GM19468 (cell line): ENCODE data around the gene TRPM3.

ENCODE experiments used
- ATAC-seq: cut with Tn5 transposase; IDR thresholded peaks from one replicate; pipeline ENCODE4 v1.9.1; 2021; ENCODE audit warnings: mild to moderate bottlenecking, moderate library complexity, moderate number of reproducible peaks; ENCODE audit not compliant: unreplicated experiment; ENCODE audit errors: extremely low read depth

The TRPM3 gene

DNA sequence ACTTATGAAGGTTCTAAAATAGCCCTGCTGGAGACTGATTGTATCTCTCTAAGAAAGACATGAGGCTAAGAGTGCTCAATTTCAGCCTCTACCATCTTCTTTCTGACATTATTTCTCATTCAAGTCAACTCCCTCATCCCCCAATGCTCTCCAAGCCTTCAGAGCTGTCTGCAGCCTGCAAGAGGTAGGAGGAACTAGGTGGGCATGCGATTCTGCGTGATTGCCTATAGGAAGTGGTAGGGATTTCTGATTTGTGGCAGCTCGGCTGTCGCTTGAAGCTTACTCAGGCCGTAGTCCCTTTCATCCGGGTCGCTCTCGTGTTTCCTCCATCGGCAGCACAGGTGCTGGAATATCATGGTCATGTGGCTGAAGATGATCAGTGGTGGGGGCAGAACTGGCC is 568.9 kb downstream of the TRPM3 start:
- no peak for ATAC-seq

DNA sequence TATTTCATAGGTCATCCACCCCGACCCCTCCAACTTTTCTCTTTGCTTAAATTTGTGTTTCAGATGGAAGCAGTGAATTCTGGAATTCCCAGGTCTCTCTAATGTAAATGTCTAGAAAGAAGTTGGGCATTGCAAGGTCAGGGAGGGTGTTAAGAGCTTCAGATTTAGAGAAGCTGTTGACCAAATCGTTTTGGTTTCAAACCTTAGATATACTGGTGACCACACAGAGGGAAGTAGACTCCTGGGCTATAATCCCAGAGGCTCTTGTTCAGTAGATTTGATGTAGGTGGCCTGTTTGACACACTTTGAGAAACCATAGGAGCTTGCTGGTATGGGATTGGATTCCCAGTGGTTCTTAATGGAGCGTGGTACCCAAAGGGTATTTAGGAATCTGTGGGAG is 569.6 kb downstream of the TRPM3 start:
- ATAC-seq, result no peak

DNA sequence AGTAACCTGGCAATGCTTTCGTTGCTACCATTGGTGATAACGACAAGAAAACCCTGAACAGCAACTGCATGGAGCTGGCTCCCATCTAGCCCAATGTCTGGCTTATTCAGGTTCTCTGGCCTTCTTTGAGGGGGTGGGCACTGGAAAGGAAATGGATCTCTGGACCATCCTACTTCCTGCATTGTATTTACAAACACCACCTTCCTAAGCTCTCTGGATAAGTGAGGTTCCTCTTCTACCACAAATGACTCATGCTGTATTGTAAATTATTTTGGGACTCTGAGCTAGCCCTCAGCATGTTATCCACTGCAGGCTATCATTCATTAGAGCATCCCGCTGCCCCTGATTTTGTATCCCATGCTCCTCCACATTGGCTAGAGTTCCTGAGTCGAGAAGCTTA is 570.0 kb downstream of the TRPM3 start:
- no peak for ATAC-seq

DNA sequence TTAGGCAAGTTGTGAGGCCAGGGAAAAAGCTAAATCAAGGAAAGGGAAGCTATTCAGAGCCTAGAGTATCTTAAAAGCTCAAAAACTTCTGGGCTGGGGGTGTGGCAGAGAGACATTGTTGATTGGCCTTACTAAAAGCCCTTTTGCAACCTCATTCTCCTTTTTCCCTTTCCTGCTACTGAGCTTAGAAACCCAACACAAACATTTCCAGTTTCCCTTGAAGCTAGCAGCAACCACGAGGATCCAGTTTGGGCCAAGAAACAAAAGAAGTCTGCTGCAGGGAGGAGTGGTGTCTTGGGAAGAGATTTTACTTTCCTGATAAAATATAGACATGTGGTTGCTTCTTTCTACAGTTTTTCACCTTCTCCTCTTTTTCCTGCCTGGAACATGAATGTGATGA is 571.5 kb downstream of the TRPM3 start:
- ATAC-seq, result no peak

DNA sequence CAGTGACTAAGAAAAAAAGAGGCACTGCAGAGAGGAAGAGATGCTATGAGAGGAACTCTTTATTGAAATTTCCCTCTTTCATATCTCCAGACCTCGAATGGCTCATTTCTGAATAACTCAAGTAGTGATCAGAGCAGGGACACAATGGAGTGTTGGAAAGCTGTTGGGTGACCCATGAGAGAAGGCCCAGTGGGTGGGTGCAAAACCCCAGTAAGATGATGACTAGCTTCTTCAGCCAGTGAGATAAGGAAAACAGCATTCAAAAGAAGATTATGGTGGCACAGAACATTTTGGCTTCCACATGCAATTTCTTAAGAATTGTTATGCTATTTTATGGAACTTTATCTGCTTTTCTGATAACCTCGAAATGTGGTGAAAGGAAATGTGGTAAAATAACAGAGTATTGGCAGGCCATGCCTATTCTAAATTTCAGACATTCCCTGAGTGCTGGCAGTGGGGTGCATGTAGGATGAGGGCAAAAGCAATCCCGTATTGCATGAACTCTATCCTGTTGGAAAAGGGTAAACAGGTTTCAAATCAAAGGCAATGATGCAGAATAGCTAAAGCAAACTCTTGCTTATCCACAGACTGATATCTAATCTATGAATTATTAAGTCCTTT is 579.0 kb downstream of the TRPM3 start:
- no peak for ATAC-seq

DNA sequence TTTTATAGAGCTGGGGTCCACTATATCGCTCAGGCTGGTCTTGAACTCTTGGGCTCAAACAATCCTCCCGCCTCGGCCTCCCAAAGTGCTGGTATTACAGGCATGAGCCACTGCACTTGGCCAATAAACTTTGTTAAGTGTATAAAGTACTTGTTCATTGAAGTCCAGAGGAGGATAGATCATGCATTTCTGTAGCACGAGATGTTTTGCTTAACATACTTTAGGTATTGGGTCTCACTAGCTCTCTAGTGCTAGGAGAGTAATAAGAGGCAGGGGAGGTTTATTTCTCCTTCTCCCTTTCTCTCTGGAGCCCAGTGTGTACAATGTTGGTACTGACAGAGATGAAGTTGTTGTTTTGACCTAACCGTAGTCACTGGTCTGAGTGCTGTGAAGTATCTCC is 581.4 kb downstream of the TRPM3 start:
- no peak for ATAC-seq

DNA sequence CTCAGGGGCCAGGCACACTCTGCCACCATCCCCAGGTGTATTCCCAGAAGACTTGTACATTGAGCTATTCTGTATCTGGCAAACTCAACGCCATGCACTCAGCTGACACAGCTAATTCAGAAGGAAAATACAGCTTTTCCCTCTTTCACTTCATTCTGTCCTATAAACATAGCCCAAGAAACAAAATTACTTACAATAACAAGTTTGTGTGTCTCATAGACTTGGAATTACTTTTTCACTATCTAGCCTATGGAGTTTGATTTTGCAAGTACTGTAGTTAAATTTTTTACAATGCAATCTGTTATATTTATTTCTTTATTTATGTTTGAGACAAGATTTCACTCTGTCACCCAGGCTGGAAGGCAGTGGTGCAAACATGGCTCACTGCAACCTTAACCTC is 581.9 kb downstream of the TRPM3 start:
- no peak for ATAC-seq

DNA sequence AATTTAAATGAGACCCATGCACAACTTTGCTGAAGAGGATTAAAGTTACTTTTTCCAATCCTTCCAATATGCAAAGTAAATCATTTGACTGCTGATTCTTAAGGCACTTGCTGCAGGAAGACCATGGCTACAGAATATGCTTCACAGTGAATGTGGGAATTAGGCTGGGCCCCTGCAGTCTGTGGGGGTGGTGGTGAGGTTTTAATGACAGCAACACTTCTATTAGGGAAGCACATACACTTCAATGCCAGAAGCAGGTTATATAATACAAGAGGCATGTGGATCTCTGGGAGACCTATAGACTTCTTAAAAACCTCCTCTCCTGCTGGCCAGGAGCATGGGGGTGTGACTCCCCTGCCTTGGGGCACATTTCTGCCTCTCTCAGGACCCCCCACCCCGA is 582.4 kb downstream of the TRPM3 start:
- ATAC-seq, result no peak

DNA sequence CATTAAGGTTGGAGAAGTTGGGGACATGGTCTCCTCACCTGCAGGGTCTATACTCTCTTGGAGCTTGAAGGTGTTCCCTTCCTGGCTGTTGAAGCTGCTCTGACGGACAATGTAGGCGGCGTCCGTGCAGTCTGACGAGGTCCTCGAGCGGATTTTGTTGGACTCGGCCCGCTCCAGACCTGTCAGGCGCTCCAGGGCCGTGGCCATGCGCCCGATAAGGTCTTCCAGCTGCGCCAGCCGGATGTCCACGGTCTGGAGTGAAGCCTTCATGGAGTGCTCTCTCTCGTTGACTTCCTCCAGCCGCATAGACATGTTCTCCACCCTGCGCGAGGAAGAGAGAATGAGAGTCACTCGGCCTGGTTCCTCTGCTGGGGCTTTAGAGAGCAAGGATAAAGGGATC is 584.3 kb downstream of the TRPM3 start:
- no peak for ATAC-seq

DNA sequence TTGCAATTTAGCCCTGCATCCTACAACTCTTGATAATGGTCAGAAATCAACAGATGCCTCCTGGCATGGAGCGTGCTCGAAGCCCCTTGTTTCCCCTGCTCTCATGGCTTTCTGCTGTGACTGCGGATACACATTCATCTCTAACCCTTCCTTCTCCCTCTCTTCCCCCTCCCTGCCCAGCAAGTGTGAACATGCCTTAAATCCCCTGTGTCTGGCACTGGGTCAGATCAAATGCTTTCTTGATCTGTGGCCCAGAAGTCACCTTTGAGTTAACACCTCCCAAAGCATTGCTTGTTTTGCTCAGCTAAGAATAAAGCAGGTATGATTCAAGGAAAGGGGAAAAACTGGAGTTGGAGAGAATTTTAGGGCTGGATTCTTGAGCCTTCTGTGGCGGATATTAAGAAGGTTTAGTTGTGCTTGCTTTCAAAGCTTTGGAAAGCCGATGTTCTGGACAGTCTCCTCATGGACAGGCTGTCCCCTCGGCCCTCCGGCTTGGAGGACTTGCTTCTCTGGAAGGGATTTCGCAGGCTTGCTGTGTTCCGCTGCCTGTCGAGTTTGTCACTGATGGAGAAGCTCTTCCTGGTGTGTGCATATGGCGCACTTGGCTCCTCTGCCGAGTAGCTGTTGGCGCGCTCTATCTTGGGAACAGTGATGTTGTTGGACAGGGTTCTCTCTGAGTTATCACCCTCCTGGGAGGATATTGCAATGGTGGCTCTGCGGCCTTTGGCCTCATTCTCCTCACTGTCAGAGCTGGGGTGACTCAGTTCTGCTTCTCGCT is 585.7 kb downstream of the TRPM3 start:
- ATAC-seq, result no peak

DNA sequence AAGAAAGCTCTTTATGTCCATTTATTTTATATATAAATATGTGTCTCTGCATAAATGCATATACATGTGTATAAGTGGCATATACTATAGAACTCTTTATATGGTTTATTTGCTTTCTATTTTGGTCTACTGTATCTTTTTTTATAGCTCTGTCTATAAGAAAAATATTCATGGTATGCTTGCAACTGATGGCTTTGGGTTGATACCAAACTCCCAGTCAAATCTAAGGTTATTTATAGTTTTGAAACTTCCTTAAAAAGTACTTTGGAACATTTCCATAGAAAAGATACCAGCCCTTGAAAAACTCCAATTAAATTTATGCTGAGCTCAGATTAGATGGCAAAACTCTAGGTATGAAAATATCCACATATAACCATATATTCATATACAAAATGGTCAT is 587.0 kb downstream of the TRPM3 start:
- no peak for ATAC-seq

DNA sequence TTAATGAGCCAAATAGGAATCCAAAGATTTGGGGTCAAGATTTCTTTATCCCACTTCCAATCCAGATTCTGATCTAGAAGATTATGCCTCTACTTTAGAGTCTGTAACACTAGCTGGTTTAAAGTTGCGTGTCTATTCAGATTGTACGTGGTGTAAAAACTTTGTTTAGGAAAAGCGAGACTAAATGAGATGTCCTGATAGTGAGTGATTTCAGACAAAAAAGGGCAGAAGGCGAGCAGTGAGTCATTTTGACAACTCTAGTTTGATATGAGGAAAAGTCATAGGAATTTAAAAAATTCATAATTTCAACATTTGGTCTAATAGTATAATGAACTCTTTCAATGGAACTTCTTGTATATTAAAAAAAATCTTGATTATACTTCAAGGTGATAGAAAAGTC is 587.4 kb downstream of the TRPM3 start:
- ATAC-seq, result no peak

DNA sequence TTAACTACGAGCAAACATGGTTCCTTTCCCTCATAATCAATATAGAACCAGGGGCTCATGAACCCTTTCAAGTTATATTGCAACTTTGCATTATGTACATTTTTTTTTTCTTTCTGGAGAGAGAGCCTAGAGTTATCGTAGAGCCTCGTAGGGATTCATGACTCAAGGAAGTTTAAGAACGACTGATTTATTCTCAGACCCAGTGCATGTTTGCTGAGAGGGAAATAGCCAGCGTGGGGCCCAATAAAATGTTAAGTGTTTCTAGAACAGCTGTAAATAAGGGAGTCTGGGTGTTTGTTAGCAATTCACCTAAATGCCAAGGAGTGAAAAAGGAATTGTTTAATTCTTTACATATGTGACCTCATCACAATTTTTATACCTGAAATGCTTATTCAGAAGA is 587.9 kb downstream of the TRPM3 start:
- ATAC-seq, result no peak

DNA sequence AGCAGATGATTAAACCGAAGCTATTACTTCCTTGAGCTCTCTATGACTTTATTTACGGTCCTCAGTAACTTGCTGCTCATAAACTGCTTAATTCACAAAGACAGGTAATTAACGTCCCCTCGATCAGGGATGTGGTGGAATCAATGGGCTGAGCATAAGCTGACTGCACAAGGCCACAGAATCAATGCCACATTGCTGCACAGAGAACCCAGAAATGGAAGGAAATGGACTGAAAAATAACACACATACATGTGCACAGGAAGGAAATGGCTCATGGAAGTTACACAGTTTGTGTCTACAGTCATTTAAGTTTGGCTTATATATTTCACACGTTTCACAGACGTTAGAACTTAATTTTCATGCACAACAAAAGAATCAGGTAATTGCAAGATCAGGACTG is 588.7 kb downstream of the TRPM3 start:
- no peak for ATAC-seq

DNA sequence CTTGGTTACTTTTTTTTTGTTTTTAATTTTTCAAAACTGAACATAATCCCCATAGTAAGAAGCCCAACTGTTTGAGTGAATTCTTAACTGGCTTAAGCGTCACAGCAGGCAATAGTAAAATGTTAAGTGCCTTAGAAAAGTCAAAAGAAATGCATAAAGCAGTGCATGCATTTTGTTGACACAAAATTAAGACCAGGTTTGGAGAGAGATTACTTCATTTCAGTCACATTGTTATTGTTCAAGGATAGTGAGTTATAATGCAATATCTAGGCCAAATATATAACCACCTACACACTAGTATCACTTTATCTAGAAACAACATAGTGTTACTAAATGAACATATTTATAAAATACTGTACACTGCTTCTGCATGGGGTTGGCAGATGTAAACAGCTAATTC is 590.1 kb downstream of the TRPM3 start:
- no peak for ATAC-seq

DNA sequence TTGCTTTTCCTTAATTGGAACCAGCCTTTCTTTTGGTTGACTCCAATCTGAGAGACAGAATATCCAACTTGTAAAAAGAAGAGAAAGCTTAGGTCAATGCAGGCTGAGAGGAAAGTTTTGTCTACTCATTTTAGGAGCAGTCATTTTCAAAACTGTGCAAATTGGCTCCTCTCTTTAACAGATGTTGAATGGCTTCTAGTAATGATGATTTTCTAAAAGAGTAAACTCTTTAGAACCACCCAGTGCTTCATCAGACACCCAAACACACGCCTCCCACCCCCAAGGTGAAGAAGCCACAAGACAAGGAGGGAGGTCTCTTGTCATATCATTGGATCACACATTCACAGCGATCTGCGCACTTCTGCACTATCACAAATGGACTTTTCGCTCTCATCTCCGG is 590.7 kb downstream of the TRPM3 start:
- no peak for ATAC-seq

DNA sequence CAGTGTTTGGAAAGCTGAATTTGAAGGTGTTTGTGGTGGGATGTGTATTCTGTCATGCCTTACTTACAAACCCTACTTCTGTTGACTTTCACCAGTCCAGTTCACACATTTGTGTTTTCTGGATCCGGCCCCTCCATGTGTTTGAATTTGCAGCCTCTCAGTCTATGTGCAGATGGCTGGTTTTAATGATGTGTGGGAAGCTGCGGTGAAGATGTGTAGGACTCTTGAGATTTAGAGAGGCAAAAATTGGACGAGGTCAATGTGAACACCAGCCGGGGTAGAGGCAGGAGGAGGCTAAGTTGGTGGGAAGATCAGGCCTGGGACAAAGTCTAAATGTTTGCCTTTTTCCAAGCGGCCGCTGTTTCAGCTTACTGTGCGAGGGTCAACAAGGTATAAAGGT is 591.6 kb downstream of the TRPM3 start:
- ATAC-seq, result no peak

DNA sequence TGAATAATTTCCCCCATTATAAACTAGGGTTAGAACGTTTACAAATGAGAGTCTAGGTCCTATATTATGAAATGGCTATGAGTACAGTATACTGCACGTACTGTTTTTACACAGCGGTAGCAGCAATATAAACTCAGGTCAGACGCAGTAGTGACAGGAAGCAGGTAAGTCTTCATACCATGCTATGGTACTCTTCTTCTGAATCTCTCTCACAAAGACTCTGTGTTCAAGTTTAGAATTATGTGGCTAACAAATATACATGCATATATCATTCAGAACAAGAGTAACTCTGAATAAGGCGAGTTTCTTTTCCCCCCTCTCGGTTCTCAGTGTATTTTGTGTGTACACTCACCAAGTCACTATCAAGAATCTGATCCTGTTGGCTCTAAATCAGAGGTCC is 592.0 kb downstream of the TRPM3 start:
- ATAC-seq, result no peak

DNA sequence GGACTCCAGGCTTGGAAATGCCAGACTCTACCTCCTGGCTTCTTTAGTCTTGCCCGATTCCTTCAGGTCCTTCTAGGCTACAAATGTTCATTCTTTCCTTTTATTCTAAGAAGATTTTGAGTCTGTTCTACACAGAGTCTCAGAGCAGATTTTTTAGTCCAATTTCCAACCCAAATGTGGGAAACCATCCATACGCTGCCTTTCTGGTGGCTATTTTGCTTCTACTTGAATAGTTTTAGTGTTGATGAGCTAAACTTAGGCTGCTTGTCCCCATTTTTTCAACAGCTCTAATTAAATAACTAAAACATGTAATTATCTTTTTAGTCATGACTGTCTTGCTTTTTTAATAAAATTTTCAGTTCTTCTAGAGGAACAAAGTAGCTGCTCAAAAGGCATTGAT is 594.5 kb downstream of the TRPM3 start:
- ATAC-seq, result no peak

DNA sequence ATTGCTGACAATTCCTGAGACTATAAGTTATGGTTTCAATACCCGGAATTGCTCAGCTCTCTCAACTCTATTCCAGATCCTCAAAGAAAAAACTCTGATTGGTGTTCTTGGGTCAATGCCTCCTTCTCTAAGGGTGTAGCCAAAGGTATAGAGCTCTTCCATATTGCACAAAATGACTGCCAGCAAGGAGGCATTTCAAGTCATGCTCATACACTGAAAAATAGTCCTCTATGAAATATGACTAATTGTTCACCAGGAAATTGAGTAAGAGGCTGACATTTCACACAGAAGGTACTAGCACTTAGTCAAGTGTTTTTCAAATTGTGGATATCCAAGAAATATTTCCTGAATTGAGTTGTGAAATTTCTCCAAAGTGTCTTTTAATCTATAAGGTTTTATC is 595.9 kb downstream of the TRPM3 start:
- no peak for ATAC-seq

DNA sequence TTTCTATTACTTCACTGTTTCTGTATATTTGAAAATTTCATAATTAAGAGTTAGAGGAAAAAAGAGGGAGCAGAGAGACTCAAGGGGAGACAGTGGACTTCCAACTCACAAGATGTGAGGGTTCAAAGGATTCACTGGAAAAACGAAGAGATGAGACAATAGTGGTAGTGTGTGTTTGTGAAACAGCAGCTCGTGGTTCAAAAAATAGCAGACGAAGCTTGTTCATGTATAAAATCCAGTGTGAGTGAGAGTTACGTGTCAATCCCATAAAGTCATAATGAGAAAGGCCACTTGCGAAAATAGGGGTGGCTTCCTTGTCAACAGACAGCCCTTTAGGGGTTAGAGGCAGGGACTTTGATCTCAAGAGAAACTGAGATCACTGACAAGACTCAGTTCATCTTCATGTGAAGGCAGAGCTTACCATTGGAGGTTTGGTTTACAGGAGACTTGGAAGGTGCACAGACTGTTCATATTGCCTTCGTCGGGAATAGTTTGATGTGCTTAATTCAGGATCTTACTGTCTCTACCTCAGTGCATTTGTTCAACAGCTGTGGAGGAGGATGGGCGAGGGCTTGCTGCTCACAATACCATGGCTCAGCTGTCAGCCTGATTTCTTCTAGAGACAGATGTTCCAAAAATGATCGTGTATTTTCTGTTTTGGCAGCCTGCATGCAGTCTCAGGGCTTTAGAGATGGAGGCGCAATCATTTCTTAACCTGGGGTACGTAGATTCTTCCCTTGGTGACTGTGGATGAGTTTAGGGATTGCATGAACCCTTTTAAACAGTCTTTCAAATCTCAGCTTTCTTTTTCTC is 601.3 kb downstream of the TRPM3 start:
- peak; percentile 83 for ATAC-seq
